ENCODE data around the gene ZBED5. TPM values are rescaled to one million over a fixed set of nuclear protein-coding genes. Genes with fewer than 3 reads are reported as not detected.
A peak's percentile ranks its signal among the peaks of the same experiment; 100 is the strongest.

ZBED5 gene
- total and polyA plus RNA-seq, 9 of the 15 experiments (the other 6 are each of a cell fraction or from before 2014, with no cell fraction given) = 12.4 to 70.7 (median 26.8) TPM

DNA sequence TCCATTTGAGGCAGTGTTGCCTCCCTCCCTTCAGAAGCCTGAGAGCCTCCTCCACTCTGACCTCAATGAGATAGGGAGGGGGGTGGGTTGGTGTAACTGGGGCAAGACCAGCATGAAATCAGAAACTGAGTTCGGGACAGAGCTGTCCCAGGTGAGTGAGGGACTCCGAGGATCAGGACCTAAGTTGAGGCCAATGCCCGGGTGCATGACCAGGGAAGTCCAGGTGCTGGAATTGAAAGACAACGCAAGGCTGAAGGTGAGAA, 40.8 kb upstream of the ZBED5 start:
- H3K4me2 ChIP-seq (ENCODE audit: insufficient read depth, low read length) = peak overlapping the region; percentile 79
- CTCF ChIA-PET (ENCODE audit: low intra/inter-chr PET ratio) = no interaction called here
- H3K36me3 ChIP-seq (ENCODE audit: control insufficient read depth, insufficient read depth, low read length) = no peaks in the 10 kb centered on the region
- no TSS peak for BruUV-seq (replicated peaks)
- in situ Hi-C loops (cut with MboI) (no loop called here), intact Hi-C loops (cut with micrococcal nuclease) (loop anchor here (1.0 kb wide), 2 partner anchors 40 to 90 kb away; partner anchors contain the start of genes EIF4G2 and ZBED5)
- H3K79me2 ChIP-seq (ENCODE audit: control insufficient read depth, insufficient read depth, low read length) = no peaks in the 10 kb centered on the region
- H3K9me1 ChIP-seq (ENCODE audit: control insufficient read depth, insufficient read depth, low read length) = no peaks in the 10 kb centered on the region
- peak; percentile 44 to 57 (median 50) for DNase-seq (ENCODE audit: extremely low read depth in 1 of 4, low spot score in 3 of 4)
- peak overlapping the region; percentile 98 for H3K27ac ChIP-seq (ENCODE audit: extremely low read depth, low read depth, low read length)
- no peaks in the 10 kb centered on the region for H3K27me3 ChIP-seq (ENCODE audit: control insufficient read depth in 2 of 2, insufficient read depth in 2 of 2, low read length in 2 of 2)
- 28% methylated on average over 4 of the region's 4 CpGs for whole genome bisulfite sequencing (ENCODE audit: insufficient coverage, low coverage, missing lambda C conversion rate)
- POLR2A ChIA-PET = interaction anchor here (0.6 to 4.9 kb wide), 7 partner anchors 12 to 102 kb away, joined by 3 to 82 read pairs (median 6); partner anchors contain the start of genes EIF4G2 and ZBED5
- 0 out of 2 replicates have a peak, but pooled peaks have one; percentile 13 for TF ChIP-seq NR2C1 (IDR thresholded peaks at IDR 0.05)
- 0 out of 2 replicates have a peak, but pooled peaks have one; percentile 10 for TF ChIP-seq NR2C1 (tag; IDR thresholded peaks at IDR 0.05)
- TF ChIP-seq ZNF253 (CRISPR knock-in tag; conservative IDR thresholded peaks at IDR 0.05) = no peak
- no peak for TF ChIP-seq RHOXF2B (CRISPR knock-in tag; conservative IDR thresholded peaks at IDR 0.05)
- TF ChIP-seq EGR1 (conservative IDR thresholded peaks at IDR 0.05) = 0 out of 2 replicates have a peak, but pooled peaks have one; percentile 18
- TF ChIP-seq ZNF239 (CRISPR knock-in tag; IDR thresholded peaks at IDR 0.05) = no peak
- no peak for TF ChIP-seq NR4A1 (CRISPR knock-in tag; IDR thresholded peaks at IDR 0.05)
- 0 out of 2 replicates have a peak, but pooled peaks have one; percentile 20 for TF ChIP-seq NR4A1 (tag; IDR thresholded peaks at IDR 0.05)
- TF ChIP-seq RB1 (IDR thresholded peaks at IDR 0.05; ENCODE audit: low read depth) = 0 out of 2 replicates have a peak, but pooled peaks have one; percentile 17
- TF ChIP-seq NR2C2 (CRISPR knock-in tag; IDR thresholded peaks at IDR 0.05) = no peak
- peak; percentile 54; the same call in 1 of the 2 replicates for TF ChIP-seq NR2C2 (tag; IDR thresholded peaks at IDR 0.05)
- no peak for TF ChIP-seq ZNF24 (IDR thresholded peaks at IDR 0.05)
- TF ChIP-seq, protein P1, sequence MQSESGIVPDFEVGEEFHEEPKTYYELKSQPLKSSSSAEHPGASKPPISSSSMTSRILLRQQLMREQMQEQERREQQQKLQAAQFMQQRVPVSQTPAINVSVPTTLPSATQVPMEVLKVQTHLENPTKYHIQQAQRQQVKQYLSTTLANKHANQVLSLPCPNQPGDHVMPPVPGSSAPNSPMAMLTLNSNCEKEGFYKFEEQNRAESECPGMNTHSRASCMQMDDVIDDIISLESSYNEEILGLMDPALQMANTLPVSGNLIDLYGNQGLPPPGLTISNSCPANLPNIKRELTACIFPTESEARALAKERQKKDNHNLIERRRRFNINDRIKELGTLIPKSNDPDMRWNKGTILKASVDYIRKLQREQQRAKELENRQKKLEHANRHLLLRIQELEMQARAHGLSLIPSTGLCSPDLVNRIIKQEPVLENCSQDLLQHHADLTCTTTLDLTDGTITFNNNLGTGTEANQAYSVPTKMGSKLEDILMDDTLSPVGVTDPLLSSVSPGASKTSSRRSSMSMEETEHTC (IDR thresholded peaks at IDR 0.05) = no peak
- ATAC-seq = peak; percentile 19; the same call in 1 of the 3 replicates
- peak overlapping the region; percentile 98 for H2AFZ ChIP-seq (ENCODE audit: low read depth, low read length)
- peaks cover 46 to 70% of the 10 kb centered on the region in 2 experiments for H3K4me1 ChIP-seq (replicated peaks in 1 of 2; ENCODE audit: control insufficient read depth in 2 of 2, insufficient read depth in 2 of 2, low read length in 2 of 2)
- no peaks in the 10 kb centered on the region for H4K20me1 ChIP-seq (replicated peaks; ENCODE audit: control insufficient read depth, insufficient read depth, low read length)
- H3K9ac ChIP-seq (ENCODE audit: insufficient read depth in 1 of 2, low read depth in 2 of 2, low read length in 2 of 2) = peak overlapping the region; percentile 84 to 90
- H3K9me3 ChIP-seq (replicated peaks; ENCODE audit: control insufficient read depth, insufficient read depth, low read depth, low read length) = no peaks in the 10 kb centered on the region
- no peak for FAIRE-seq
- peak overlapping the region; percentile 1; the same call in 1 of the 2 replicates for H3K4me3 ChIP-seq
